ENCODE data around the gene CLEC14A. TPM values are rescaled to one million over a fixed set of nuclear protein-coding genes. Genes with fewer than 3 reads are reported as not detected.
A peak's percentile ranks its signal among the peaks of the same experiment; 100 is the strongest.

Gene CLEC14A
- total RNA-seq, 3 donors from 2014 or later, result 11.9 to 25.6 (median 24.8) TPM

GRCh38 chr14:38208618-38209562 is 47.0 kb downstream of the CLEC14A start:
- Histone ChIP-seq H3K4me1 (no peaks in the 10 kb centered on the region), H3K27ac (no peak overlapping the region), H3K9me3 (no peaks in the 10 kb centered on the region), H3K36me3 (no peaks in the 10 kb centered on the region), H3K27me3 (peaks cover 0 to 47% of the 10 kb centered on the region in 2 donors), H3K4me3 (peak overlapping the region; percentile 36 to 67 (median 44))
- no peak for TF ChIP-seq POLR2A (IDR thresholded peaks at IDR 0.05)
- TF ChIP-seq POLR2AphosphoS5 (IDR thresholded peaks at IDR 0.05), result no peak
- no peak for TF ChIP-seq CTCF (IDR thresholded peaks at IDR 0.05)
- intact Hi-C loops (cut with DNase I; ENCODE audit: low total_unique reads), result no loop called here
- no peak for DNase-seq (ENCODE audit: low spot score in 2 of 2)

GRCh38 chr14:38207736-38208617 is 47.9 kb downstream of the CLEC14A start, which contains the start of gene SSTR1:
Gene SSTR1 (plus strand): TSS chr14:38207904. CDS start chr14:38209390, 1,486 bp downstream.
- Histone ChIP-seq H3K4me3 (peak within 1 kb of the TSS; percentile 36 to 67 (median 44)), H3K27me3 (peaks cover 0 to 47% of the 10 kb centered on the region in 2 donors), H3K36me3 (no peaks in the 10 kb centered on the region), H3K27ac (no peak within 1 kb of the TSS), H3K4me1 (no peaks in the 10 kb centered on the region), H3K9me3 (no peaks in the 10 kb centered on the region)
- intact Hi-C loops (cut with DNase I; ENCODE audit: low total_unique reads), result no loop called here
- no peak for DNase-seq (ENCODE audit: low spot score in 2 of 2)
- TF ChIP-seq POLR2A (IDR thresholded peaks at IDR 0.05), result no peak
- no peak for TF ChIP-seq CTCF (IDR thresholded peaks at IDR 0.05)
- no peak for TF ChIP-seq POLR2AphosphoS5 (IDR thresholded peaks at IDR 0.05)

GRCh38 chr14:38207377-38207735 is 48.5 kb downstream of the CLEC14A start:
- Histone ChIP-seq H3K4me1 (no peaks in the 10 kb centered on the region), H3K36me3 (no peaks in the 10 kb centered on the region), H3K27me3 (peaks cover 0 to 46% of the 10 kb centered on the region in 2 donors), H3K27ac (no peak overlapping the region), H3K4me3 (peak overlapping the region; percentile 36 to 67 (median 44)), H3K9me3 (no peaks in the 10 kb centered on the region)
- no peak for DNase-seq (ENCODE audit: low spot score in 2 of 2)
- intact Hi-C loops (cut with DNase I; ENCODE audit: low total_unique reads), result no loop called here
- TF ChIP-seq POLR2A (IDR thresholded peaks at IDR 0.05) (no peak), CTCF (IDR thresholded peaks at IDR 0.05) (no peak), POLR2AphosphoS5 (IDR thresholded peaks at IDR 0.05) (no peak)

GRCh38 chr14:38206689-38207376 is 49.1 kb downstream of the CLEC14A start:
- Histone ChIP-seq H3K27me3 (peaks cover 0 to 41% of the 10 kb centered on the region in 2 donors), H3K4me3 (no peak overlapping the region), H3K27ac (no peak overlapping the region), H3K36me3 (no peaks in the 10 kb centered on the region), H3K4me1 (no peaks in the 10 kb centered on the region), H3K9me3 (no peaks in the 10 kb centered on the region)
- TF ChIP-seq CTCF (IDR thresholded peaks at IDR 0.05), result no peak
- no peak for TF ChIP-seq POLR2A (IDR thresholded peaks at IDR 0.05)
- TF ChIP-seq POLR2AphosphoS5 (IDR thresholded peaks at IDR 0.05), result no peak
- no peak for DNase-seq (ENCODE audit: low spot score in 2 of 2)
- intact Hi-C loops (cut with DNase I; ENCODE audit: low total_unique reads), result no loop called here

All from breast epithelium (tissue), 4 donors.